Endothelial cell of umbilical vein (primary cell): Measurements from ENCODE around the gene NCLN. TPM values are rescaled to one million over a fixed set of nuclear protein-coding genes. Genes with fewer than 3 reads are reported as not detected.

Experiments used
- BruUV-seq: library from RNA; stranded (reverse); fragments of 400-500 nt; replicated peaks from 2 replicates; lab custom pipeline; 2021; lab: Mats Ljungman, UMichigan
- CTCF ChIA-PET: fragments of 300-600, 350-600 bp; sonication (Branson Sonifier 250); formaldehyde crosslinking; loops from one replicate; lab custom pipeline; 2021; ENCODE audit warnings: antibody characterized with exemption, inconsistent platforms; lab: Charles Lee
- POLR2A ChIA-PET: fragments of 300-600, 350-600 bp; sonication (Branson Sonifier 250); formaldehyde crosslinking; loops from one replicate; lab custom pipeline; 2021; ENCODE audit warnings: antibody characterized with exemption, inconsistent platforms; lab: Charles Lee
- DNase-seq: peaks from one replicate; pipeline ENCODE4 v3.0.0-alpha.2; 2011; ENCODE audit warnings: low read depth, low spot score
- FAIRE-seq: peaks from 2 replicates; lab custom pipeline; 2011; peaks lifted over from hg19 to GRCh38; lab: Jason Lieb, UNC
- H2AFZ ChIP-seq: 2 replicates; pipeline ENCODE4 v1.6.0; 2012; ENCODE audit warnings: low read depth, low read length, control low read depth, inconsistent platforms
- H3K27ac ChIP-seq: 2 replicates; pipeline ENCODE4 v1.5.1; 2011; ENCODE audit warnings: low read depth, mild to moderate bottlenecking, control low read depth, low read length, moderate library complexity; ENCODE audit not compliant: insufficient read depth
- H3K27me3 ChIP-seq, 2 experiments: 2 replicates each; pipeline versions ENCODE4 v1.6.0 to v1.6.1; 2011; ENCODE audit warnings: low read length in 2 of 2, mixed read lengths in 1 of 2; ENCODE audit not compliant: control insufficient read depth in 2 of 2, insufficient read depth in 2 of 2
- H3K36me3 ChIP-seq, 2 experiments: 2 replicates in 1 of 2; 3 replicates in 1 of 2; pipeline ENCODE4 v1.5.1; 2011; ENCODE audit warnings: low read length in 2 of 2, mild to moderate bottlenecking in 1 of 2, moderate library complexity in 1 of 2; ENCODE audit not compliant: control insufficient read depth in 2 of 2, insufficient read depth in 2 of 2; ENCODE audit errors: extremely low read depth in 1 of 2
- H3K4me1 ChIP-seq: 3 replicates; pipeline ENCODE4 v1.5.1; 2011; ENCODE audit warnings: mild to moderate bottlenecking, low read length; ENCODE audit not compliant: control insufficient read depth, insufficient read depth; ENCODE audit errors: extremely low read depth
- H3K4me2 ChIP-seq: 2 replicates; pipeline ENCODE4 v1.6.1; 2011; ENCODE audit warnings: low read length, control low read depth, mixed read lengths; ENCODE audit not compliant: insufficient read depth
- H3K4me3 ChIP-seq, 3 experiments: fragments of 200-600 bp in 1 of 3; sonication (generic), shearing (Covaris generic) in 1 of 3; replicated peaks in 1 of 3; 2 replicates each; pipeline ENCODE4 v1.5.1; 2011 to 2016; ENCODE audit warnings: control low read depth in 3 of 3, low read length in 3 of 3, mild to moderate bottlenecking in 2 of 3, inconsistent platforms in 1 of 3, low read depth in 1 of 3, moderate library complexity in 1 of 3; ENCODE audit not compliant: insufficient read depth in 1 of 3
- H3K79me2 ChIP-seq: 2 replicates; pipeline ENCODE4 v1.6.0; 2012; ENCODE audit warnings: low read length, inconsistent platforms; ENCODE audit not compliant: control insufficient read depth, insufficient read depth
- H3K9ac ChIP-seq: replicated peaks from 2 replicates; pipeline ENCODE3; 2011; ENCODE audit warnings: low read length, control low read depth; ENCODE audit not compliant: insufficient read depth; ENCODE audit errors: extremely low read depth
- H3K9me1 ChIP-seq: replicated peaks from 3 replicates; pipeline ENCODE4 v1.6.0; 2011; ENCODE audit warnings: mild to moderate bottlenecking, low read length; ENCODE audit not compliant: control insufficient read depth, insufficient read depth; ENCODE audit errors: extremely low read depth
- H3K9me3 ChIP-seq: replicated peaks from 2 replicates; pipeline ENCODE4 v1.5.1; 2012; ENCODE audit warnings: low read length, inconsistent platforms; ENCODE audit not compliant: control insufficient read depth, insufficient read depth
- H4K20me1 ChIP-seq: replicated peaks from 2 replicates; pipeline ENCODE3; 2011; ENCODE audit warnings: mild to moderate bottlenecking, low read length; ENCODE audit not compliant: control insufficient read depth, insufficient read depth; ENCODE audit errors: extremely low read depth
- EZH2 ChIP-seq: IDR thresholded peaks from 2 replicates; pipeline ENCODE4 v1.6.1; 2012; ENCODE audit warnings: borderline replicate concordance, low read depth, mild to moderate bottlenecking, moderate library complexity, low read length, inconsistent platforms; ENCODE audit not compliant: severe bottlenecking
- GATA2 ChIP-seq: IDR thresholded peaks from 2 replicates; pipeline ENCODE4 v1.7.0; 2011; ENCODE audit warnings: low read depth, mild to moderate bottlenecking, moderate library complexity, mixed read lengths, low read length; ENCODE audit not compliant: insufficient read length, insufficient read depth
- MYC ChIP-seq: IDR thresholded peaks from one replicate; pipeline ENCODE4 v1.6.1; 2011; ENCODE audit warnings: mild to moderate bottlenecking, low read depth, low read length
- POLR2A ChIP-seq: IDR thresholded peaks from 2 replicates; pipeline ENCODE4 v1.6.1; 2012; ENCODE audit warnings: low read depth, mild to moderate bottlenecking, control low read depth, low read length
- dilution Hi-C: fragments of 300-500 bp; cut with MboI; formaldehyde crosslinking; loops from one replicate; pipeline ENCODE4 v1.15.0; 2019; ENCODE audit warnings: low sequenced_read_pairs; ENCODE audit not compliant: extremely low pct_ligation_motif_present
- intact Hi-C: fragments of 100-400 bp; cut with micrococcal nuclease; formaldehyde crosslinking; loops from one replicate; pipeline ENCODE4 v1.10.0; 2022
- polyA plus RNA-seq, 4 experiments: library from polyadenylated mRNA; depleted of rRNA in 3 of 4; stranded (reverse) in 3 of 4; unstranded in 1 of 4; fragments of >200 nt; gene quantifications; 2 replicates each; pipeline versions ENCODE4 v1.2.1 to v1.2.3, GENCODE V29; 2011 to 2012; ENCODE audit warnings: missing spikeins in 1 of 4
- total RNA-seq: library from RNA; stranded (reverse); gene quantifications from 2 replicates; pipeline ENCODE4 v1.2.3, GENCODE V29; 2021
- TF ChIP-seq, protein P1 (sequence below), 2 donors: IDR thresholded peaks; 1 replicate in 1 of 2; 2 replicates in 1 of 2; pipeline ENCODE4 v1.5.1; 2011; ENCODE audit warnings: low read length in 2 of 2, mild to moderate bottlenecking in 2 of 2, moderate library complexity in 2 of 2, control low read depth in 1 of 2, inconsistent platforms in 1 of 2, low read depth in 1 of 2; ENCODE audit not compliant: insufficient read depth in 1 of 2; ENCODE audit errors: extremely low read depth in 1 of 2

The NCLN gene
- total and polyA plus RNA-seq, 2 donors (not counting 3 experiments of a cell fraction or from before 2014, with no cell fraction given), result 97.2 to 102 TPM

DNA sequence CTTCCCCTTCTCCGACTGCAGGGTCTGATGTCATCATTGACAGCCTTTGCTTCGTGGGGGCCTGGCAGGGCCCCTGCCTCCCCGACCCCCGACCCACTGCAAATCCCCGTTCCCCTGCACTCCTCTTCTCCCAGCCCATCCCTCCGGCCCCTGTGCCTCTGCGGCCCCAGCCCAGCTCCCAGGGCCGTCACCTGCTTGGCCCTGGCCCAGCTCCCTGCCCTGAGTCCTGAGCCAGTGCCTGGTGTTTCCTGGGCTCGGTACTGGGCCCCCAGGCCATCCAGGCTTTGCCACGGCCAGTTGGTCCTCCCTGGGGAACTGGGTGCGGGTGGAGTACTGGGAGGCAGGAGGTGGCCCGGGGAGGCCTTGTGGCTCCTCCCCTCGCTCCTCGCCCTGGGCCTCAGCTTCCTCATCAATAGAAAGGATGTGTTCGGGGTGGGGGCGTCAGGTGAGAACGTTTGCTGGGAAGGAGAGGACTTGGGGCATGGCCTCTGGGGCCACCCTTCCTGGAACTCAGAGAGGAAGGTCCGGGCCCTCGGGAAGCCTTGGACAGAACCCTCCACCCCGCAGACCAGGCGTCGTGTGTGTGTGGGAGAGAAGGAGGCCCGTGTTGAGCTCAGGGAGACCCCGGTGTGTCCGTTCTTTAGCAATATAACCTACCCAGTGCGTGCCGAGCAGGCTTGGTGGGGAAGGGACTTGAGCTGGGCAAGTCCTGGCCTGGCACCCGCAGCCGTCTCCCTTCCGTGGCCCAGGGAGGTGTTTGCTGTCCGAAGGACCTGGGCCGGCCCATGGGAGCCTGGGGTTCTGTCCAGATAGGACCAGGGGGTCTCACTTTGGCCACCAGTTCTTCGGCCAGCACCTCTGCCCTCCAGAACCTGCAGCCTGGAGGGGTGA, 22.8 kb downstream of the NCLN start:
- Histone ChIP-seq H4K20me1 (no peaks in the 10 kb centered on the region), H3K27ac (no peak overlapping the region), H3K27me3 (no peaks in the 10 kb centered on the region), H3K9ac (no peak overlapping the region), H2AFZ (no peak overlapping the region), H3K4me3 (no peak overlapping the region), H3K79me2 (no peaks in the 10 kb centered on the region), H3K9me1 (no peaks in the 10 kb centered on the region), H3K36me3 (peaks cover 0 to 23% of the 10 kb centered on the region in 2 experiments), H3K9me3 (no peaks in the 10 kb centered on the region), H3K4me1 (no peaks in the 10 kb centered on the region), H3K4me2 (no peak overlapping the region)
- intact Hi-C loops (no loop called here), dilution Hi-C loops (no loop called here)
- TF ChIP-seq, protein P1, sequence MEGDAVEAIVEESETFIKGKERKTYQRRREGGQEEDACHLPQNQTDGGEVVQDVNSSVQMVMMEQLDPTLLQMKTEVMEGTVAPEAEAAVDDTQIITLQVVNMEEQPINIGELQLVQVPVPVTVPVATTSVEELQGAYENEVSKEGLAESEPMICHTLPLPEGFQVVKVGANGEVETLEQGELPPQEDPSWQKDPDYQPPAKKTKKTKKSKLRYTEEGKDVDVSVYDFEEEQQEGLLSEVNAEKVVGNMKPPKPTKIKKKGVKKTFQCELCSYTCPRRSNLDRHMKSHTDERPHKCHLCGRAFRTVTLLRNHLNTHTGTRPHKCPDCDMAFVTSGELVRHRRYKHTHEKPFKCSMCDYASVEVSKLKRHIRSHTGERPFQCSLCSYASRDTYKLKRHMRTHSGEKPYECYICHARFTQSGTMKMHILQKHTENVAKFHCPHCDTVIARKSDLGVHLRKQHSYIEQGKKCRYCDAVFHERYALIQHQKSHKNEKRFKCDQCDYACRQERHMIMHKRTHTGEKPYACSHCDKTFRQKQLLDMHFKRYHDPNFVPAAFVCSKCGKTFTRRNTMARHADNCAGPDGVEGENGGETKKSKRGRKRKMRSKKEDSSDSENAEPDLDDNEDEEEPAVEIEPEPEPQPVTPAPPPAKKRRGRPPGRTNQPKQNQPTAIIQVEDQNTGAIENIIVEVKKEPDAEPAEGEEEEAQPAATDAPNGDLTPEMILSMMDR (IDR thresholded peaks at IDR 0.05; ENCODE audit: extremely low read depth in 1 of 2, insufficient read depth in 1 of 2, low read depth in 1 of 2, low read length in 2 of 2), result no peak
- TF ChIP-seq EZH2, result no peak
- no peak for TF ChIP-seq GATA2
- no peak for TF ChIP-seq MYC
- no peak for TF ChIP-seq POLR2A
- ChIA-PET CTCF (interaction anchor here (1.2 kb wide), 1 partner anchor 132 kb away, joined by 3 read pairs; no protein-coding TSS in a partner anchor), POLR2A (no interaction called here)
- BruUV-seq, result no TSS peak
- FAIRE-seq, result no peak
- no peak for DNase-seq
